Inferior parietal cortex (tissue), 1 donor: ENCODE results near the gene APCDD1.
"Not testable (repeated sequence)": the region's sequence is repeated elsewhere in the genome, so short reads cannot be mapped to it uniquely, and the experiment has no call there.

ENCODE experiments used
- DNase-seq: peaks from one replicate; pipeline ENCODE4 v3.0.0-alpha.2; 2016; ENCODE audit errors: extremely low spot score

APCDD1 gene

GRCh38 chr18:10525697-10526560 is 71.5 kb downstream of the APCDD1 start, which contains the start of gene NAPG:
NAPG (plus strand) TSS chr18:10526027; CDS start chr18:10526103, 76 bp downstream.
- peak; percentile 95 for DNase-seq

DNA sequence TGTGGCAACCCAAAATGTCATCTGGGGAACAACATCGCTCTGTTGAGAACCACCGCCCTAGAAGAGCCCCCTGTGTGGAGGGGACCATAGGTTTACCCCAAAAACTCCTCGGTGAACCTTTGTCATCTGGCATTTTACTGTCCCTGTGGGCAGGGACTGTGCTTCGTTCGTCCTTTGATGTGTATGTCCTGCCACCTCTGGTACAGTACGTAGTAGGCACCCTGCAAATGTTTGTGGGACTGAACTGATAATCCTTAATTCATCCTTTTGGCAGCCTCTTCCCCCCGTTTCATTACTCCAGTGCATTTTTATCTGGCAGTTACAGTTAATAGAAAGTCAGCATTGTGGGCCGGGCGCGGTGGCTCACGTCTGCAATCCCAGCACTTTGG is 72.1 kb downstream of the APCDD1 start:
- no peak for DNase-seq

GRCh38 chr18:10528439-10528838 is 74.0 kb downstream of the APCDD1 start:
- no peak for DNase-seq

- no peak for DNase-seq
Observed at GRCh38 chr18:10530002-10530401, 75.6 kb downstream of the APCDD1 start.

DNA sequence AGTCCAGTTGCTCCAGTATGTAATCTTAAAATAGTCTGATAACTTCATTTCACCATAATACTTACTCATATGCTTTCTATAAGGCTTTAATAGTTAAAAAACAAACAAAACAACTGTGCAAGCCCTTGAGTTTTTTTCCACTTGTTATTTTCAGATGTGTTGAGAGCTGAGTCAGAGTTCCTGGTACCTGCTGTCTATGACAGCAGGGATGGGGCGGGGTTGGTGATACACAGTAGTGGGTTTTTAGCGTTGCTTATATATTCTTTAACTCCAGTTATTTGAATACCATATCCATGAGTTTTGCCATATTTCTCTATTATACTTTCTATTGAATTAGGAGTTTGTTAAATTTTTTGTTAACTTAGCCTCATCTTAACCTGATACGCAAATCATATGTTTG is 76.4 kb downstream of the APCDD1 start:
- DNase-seq, result no peak

DNA sequence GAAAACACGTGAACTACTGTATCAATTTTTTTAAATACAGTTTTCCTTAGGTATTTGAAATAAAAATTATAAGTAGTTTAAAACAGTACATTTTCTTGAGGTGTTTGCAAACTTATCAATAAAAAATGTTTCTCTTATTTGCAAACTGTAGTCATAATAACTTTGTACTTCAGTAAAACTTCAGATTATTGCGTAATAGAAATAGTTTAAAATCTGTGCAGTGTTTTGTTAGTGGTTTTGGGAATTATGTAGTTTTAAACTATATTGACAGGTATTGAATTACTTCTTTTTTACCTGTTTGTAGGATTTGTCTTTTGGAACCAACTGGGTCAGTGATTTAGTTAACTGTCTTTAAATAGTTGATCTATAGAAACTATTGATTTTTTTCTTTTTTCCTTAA is 78.7 kb downstream of the APCDD1 start:
- no peak for DNase-seq

DNA sequence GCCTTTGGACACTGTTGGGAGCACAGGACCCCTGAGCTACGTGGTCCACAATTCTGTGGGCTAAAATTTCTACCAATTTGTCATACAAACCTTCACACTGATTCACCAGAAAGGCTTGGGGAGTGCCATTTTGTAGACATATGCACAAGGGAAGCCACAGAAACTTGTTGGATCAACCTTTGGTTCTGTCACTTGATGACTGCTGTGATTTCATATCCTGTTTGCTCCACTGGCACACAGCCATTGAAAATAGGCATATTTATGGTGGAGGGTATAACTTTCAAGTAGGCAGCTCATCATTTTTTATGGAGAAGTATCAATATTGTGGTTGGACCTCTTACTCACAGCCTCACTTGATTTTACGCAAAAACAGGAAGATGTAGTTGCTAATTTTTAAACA is 81.8 kb downstream of the APCDD1 start:
- DNase-seq, result no peak

- DNase-seq, result no peak
Observed at GRCh38 chr18:10537765-10538164, 83.3 kb downstream of the APCDD1 start.

GRCh38 chr18:10539124-10539523 is 84.7 kb downstream of the APCDD1 start:
- DNase-seq, result not testable (repeated sequence)
